Eye (tissue), 1 donor: Measurements from ENCODE around the gene GABRR2.
"Not testable (repeated sequence)": the region's sequence is repeated elsewhere in the genome, so short reads cannot be mapped to it uniquely, and the experiment has no call there.

ENCODE experiments used
- DNase-seq: peaks from one replicate; pipeline ENCODE4 v3.0.0-alpha.2; 2015

The GABRR2 gene

GRCh38 chr6:89323511-89323971 is 8.4 kb upstream of the GABRR2 start:
- no peak for DNase-seq

GRCh38 chr6:89321131-89321970 is 6.3 kb upstream of the GABRR2 start:
- DNase-seq, result no peak

GRCh38 chr6:89320012-89320559 is 5.0 kb upstream of the GABRR2 start:
- DNase-seq, result no peak

GRCh38 chr6:89317067-89317466 is 2.0 kb upstream of the GABRR2 start:
- DNase-seq, result no peak

- no peak for DNase-seq
Measured at GRCh38 chr6:89314692-89315091, 407 bp downstream of the GABRR2 start.

- peak; percentile 63 for DNase-seq
Measured at GRCh38 chr6:89313006-89313405, 2.1 kb downstream of the GABRR2 start.

- peak; percentile 86 for DNase-seq
Measured at GRCh38 chr6:89311853-89312531, 3.1 kb downstream of the GABRR2 start.

GRCh38 chr6:89311530-89311852 is 3.6 kb downstream of the GABRR2 start:
- no peak for DNase-seq

GRCh38 chr6:89310929-89311328 is 4.2 kb downstream of the GABRR2 start:
- peak; percentile 72 for DNase-seq

- no peak for DNase-seq
Measured at GRCh38 chr6:89308525-89309395, 6.3 kb downstream of the GABRR2 start.

GRCh38 chr6:89304517-89304916 is 10.6 kb downstream of the GABRR2 start:
- not testable (repeated sequence) for DNase-seq

- no peak for DNase-seq
Measured at GRCh38 chr6:89302936-89303335, 12.2 kb downstream of the GABRR2 start.

- DNase-seq, result no peak
Measured at GRCh38 chr6:89302195-89302770, 12.8 kb downstream of the GABRR2 start.

- no peak for DNase-seq
Measured at GRCh38 chr6:89301586-89302194, 13.4 kb downstream of the GABRR2 start.

- no peak for DNase-seq
Measured at GRCh38 chr6:89299466-89299850, 15.6 kb downstream of the GABRR2 start.

- DNase-seq, result peak; percentile 16
Measured at GRCh38 chr6:89298680-89299465, 16.2 kb downstream of the GABRR2 start.

- peak; percentile 78 for DNase-seq
Measured at GRCh38 chr6:89297695-89298351, 17.3 kb downstream of the GABRR2 start.

GRCh38 chr6:89295981-89296380 is 19.1 kb downstream of the GABRR2 start:
- DNase-seq, result no peak

- not testable (repeated sequence) for DNase-seq
Measured at GRCh38 chr6:89295116-89295515, 20.0 kb downstream of the GABRR2 start.

GRCh38 chr6:89291256-89291819 is 23.8 kb downstream of the GABRR2 start:
- DNase-seq, result no peak
